Neural crest cell (in vitro differentiated cells): Measurements from ENCODE around the gene PYGM. TPM values are rescaled to one million over a fixed set of nuclear protein-coding genes. Genes with fewer than 3 reads are reported as not detected.
"Not testable (repeated sequence)": the region's sequence is repeated elsewhere in the genome, so short reads cannot be mapped to it uniquely, and the experiment has no call there.

Source experiments
- DNase-seq: peaks from one replicate; pipeline ENCODE4 v3.0.0; 2021; ENCODE audit warnings: low read depth, mixed read lengths, low spot score
- H3K27ac Mint-ChIP-seq: one replicate; pipeline ENCODE4 v1.8.0; 2021; ENCODE audit warnings: mild to moderate bottlenecking, mixed read lengths; ENCODE audit not compliant: unreplicated experiment
- H3K27me3 Mint-ChIP-seq: 2 replicates; pipeline ENCODE4 v1.8.0; 2021; ENCODE audit warnings: low read depth, mild to moderate bottlenecking, mixed read lengths
- H3K36me3 Mint-ChIP-seq: 2 replicates; pipeline ENCODE4 v1.8.0; 2021; ENCODE audit warnings: low read depth, mild to moderate bottlenecking, mixed read lengths
- H3K4me1 Mint-ChIP-seq: 2 replicates; pipeline ENCODE4 v1.8.0; 2021; ENCODE audit warnings: mixed read lengths
- H3K4me3 Mint-ChIP-seq: one replicate; pipeline ENCODE4 v1.8.0; 2021; ENCODE audit warnings: mild to moderate bottlenecking, mixed read lengths
- H3K9me3 Mint-ChIP-seq: 2 replicates; pipeline ENCODE4 v1.8.0; 2021; ENCODE audit warnings: mixed read lengths
- total RNA-seq: library from RNA; stranded (reverse); gene quantifications from 2 replicates; pipeline ENCODE4 v1.2.1, GENCODE V29; 2021
- TF ChIP-seq, protein P1 (sequence below): fragments of 200-600 bp; sonication (generic); conservative IDR thresholded peaks from 2 replicates; pipeline ENCODE4 v1.5.0; 2021; ENCODE audit warnings: antibody characterized with exemption, mild to moderate bottlenecking

PYGM gene
- total RNA-seq, 1 donor from 2014 or later: 1.2 TPM

DNA sequence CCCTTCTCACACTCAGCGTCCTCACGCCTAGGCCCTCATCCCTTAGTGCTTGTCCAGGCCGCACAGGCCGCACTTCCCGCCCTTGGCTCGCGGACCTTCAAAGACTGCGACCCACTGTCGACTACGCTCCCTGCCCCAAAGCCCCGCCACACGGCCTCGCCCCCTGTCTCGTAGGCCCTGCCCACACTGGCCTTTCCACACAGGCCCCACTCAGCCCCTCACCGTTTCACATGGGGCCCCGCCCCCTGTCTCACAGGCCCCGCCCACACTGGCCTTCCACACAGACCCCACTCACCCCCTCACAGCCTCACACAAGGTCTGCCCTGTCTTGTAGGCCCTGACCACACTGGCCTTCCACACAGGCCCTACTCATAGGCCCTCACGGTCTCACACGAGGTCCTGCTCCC, 47.8 kb downstream of the PYGM start:
- DNase-seq: no peak
- Mint-ChIP-seq H3K4me1 (peaks cover 13% of the 10 kb centered on the region), H3K27ac (no peak overlapping the region), H3K27me3 (peaks cover 80% of the 10 kb centered on the region), H3K36me3 (no peaks in the 10 kb centered on the region), H3K9me3 (no peaks in the 10 kb centered on the region), H3K4me3 (no peak overlapping the region)
- TF ChIP-seq, protein P1, sequence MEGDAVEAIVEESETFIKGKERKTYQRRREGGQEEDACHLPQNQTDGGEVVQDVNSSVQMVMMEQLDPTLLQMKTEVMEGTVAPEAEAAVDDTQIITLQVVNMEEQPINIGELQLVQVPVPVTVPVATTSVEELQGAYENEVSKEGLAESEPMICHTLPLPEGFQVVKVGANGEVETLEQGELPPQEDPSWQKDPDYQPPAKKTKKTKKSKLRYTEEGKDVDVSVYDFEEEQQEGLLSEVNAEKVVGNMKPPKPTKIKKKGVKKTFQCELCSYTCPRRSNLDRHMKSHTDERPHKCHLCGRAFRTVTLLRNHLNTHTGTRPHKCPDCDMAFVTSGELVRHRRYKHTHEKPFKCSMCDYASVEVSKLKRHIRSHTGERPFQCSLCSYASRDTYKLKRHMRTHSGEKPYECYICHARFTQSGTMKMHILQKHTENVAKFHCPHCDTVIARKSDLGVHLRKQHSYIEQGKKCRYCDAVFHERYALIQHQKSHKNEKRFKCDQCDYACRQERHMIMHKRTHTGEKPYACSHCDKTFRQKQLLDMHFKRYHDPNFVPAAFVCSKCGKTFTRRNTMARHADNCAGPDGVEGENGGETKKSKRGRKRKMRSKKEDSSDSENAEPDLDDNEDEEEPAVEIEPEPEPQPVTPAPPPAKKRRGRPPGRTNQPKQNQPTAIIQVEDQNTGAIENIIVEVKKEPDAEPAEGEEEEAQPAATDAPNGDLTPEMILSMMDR: no peak

DNA sequence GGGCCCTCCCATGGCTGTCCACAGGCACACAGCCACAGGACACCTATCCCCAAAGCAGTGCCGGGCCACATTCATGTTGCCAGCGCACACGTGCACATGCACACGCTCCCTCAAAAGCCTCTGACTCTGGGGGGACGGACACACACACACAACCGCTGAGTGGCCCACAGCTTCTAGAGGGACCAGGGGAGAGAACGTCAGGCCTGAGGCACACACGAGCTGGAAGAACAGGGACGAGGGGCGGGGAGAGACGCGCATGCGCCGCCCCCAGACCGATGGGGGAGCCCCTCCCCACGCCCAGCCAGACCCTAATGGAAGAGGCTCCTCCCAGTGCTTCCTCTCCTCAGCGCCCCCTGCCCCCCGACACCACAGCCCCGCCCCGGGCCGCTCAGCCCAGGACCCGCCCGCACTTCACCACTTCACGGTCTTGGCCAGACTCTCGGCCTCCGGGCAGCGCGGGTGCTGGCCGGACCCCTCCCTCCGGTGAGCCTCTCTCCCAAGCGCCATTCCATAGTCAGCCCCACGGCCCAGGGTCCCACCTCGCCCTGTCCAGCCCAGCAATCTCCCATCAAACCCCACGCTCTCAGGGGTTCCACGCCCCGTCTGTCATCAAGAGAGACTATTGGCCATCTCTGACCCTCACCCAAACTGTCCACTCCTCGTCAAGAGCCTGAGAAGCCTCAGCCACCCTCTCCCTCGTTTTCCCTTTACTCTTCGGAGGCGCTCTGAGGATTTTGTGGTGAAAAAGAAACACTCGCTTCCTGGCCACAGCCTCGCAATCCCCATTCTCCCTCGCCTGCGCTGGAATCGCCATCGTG, 48.4 kb downstream of the PYGM start:
- Mint-ChIP-seq H3K27ac (no peak overlapping the region), H3K27me3 (peaks cover 79% of the 10 kb centered on the region)
- DNase-seq: no peak

DNA sequence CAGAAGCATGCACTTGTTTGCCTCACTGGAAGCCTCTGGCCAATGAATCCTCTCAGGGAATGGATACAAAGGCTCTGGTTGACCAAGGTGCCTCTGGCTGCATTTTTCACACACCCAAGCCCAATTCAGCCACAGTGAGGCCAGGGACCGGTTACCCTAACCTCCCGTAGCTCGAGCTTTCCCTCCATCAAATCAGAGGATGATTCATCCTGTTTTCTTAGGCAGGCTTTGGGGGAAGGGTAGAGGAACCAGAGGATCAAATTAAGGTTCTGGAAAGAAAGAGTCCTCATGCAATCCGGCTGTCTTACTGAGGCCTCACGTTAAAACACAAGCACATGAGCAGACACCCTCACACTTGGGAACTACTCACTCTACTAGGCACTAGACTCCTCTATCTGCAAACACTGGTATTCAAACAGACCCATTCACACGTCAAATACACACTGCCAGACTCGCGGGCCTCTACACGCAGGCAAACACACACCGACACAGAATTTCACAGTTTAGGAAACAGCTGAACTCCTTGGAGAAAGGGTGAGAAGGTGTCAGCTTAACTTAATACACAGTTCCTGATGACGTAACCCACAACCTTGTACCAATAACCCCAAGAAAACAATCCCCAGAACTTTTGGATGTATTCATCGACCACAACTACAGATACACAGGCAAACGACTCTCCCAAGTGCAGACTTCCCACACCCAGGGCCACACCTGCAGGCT, 49.2 kb downstream of the PYGM start:
- Mint-ChIP-seq H3K36me3 (no peaks in the 10 kb centered on the region), H3K4me3 (no peak overlapping the region), H3K27me3 (peaks cover 76% of the 10 kb centered on the region), H3K9me3 (no peaks in the 10 kb centered on the region), H3K4me1 (peaks cover 10% of the 10 kb centered on the region), H3K27ac (no peak overlapping the region)
- DNase-seq: no peak
- TF ChIP-seq, protein P1: no peak

More for the DNA sequence above, 48.4 kb downstream of the PYGM start:
- TF ChIP-seq, protein P1: no peak
- Mint-ChIP-seq H3K4me3 (no peak overlapping the region), H3K9me3 (no peaks in the 10 kb centered on the region), H3K36me3 (no peaks in the 10 kb centered on the region), H3K4me1 (peaks cover 11% of the 10 kb centered on the region)

DNA sequence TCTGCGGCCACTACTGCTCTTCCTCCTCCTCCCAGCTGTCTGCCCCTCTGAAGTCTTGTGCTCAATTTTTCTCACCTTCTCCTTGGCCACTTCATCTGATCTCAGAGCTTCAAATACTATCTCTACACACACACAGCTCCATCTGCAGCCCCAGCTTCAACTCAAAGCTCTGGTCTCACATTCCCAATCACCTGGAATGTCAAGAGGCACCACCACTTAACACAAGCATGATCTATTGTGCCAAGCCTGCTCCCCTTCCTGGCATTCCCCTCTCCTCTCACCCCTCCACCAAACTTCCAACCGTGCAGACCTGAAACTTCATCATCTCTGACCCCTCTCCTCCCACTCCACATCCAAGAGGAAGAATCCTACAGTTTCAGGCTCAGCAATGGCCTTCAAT, 54.3 kb downstream of the PYGM start:
- Mint-ChIP-seq H3K36me3 (no peaks in the 10 kb centered on the region), H3K9me3 (no peaks in the 10 kb centered on the region), H3K27me3 (peaks cover 68% of the 10 kb centered on the region), H3K4me1 (peaks cover 5% of the 10 kb centered on the region), H3K4me3 (no peak overlapping the region), H3K27ac (no peak overlapping the region)
- TF ChIP-seq, protein P1: no peak
- no peak for DNase-seq

DNA sequence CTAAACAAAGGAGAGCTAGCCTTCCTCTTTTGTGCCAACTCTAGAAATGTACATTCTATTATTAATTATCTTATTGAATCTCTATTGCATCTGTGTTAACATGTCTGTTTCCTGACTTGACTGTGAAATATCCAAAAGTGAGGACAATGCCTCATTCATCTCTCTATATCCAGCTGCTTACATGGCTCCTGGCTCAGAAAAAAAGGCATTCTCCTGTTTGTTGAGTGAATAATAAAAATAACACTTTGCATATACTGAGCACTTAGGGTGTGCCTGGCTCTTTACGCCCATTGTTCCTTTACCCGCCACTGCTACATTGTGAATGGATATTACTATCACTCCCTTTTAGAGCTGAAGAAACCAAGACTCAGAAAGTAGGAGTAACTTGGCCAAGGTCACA, 56.7 kb downstream of the PYGM start:
- no peak overlapping the region for H3K4me3 Mint-ChIP-seq
- H3K9me3 Mint-ChIP-seq: no peaks in the 10 kb centered on the region
- no peak for DNase-seq
- no peaks in the 10 kb centered on the region for H3K36me3 Mint-ChIP-seq
- H3K27me3 Mint-ChIP-seq: peaks cover 54% of the 10 kb centered on the region
- TF ChIP-seq, protein P1: no peak
- peaks cover under 1% of the 10 kb centered on the region for H3K4me1 Mint-ChIP-seq
- H3K27ac Mint-ChIP-seq: no peak overlapping the region

DNA sequence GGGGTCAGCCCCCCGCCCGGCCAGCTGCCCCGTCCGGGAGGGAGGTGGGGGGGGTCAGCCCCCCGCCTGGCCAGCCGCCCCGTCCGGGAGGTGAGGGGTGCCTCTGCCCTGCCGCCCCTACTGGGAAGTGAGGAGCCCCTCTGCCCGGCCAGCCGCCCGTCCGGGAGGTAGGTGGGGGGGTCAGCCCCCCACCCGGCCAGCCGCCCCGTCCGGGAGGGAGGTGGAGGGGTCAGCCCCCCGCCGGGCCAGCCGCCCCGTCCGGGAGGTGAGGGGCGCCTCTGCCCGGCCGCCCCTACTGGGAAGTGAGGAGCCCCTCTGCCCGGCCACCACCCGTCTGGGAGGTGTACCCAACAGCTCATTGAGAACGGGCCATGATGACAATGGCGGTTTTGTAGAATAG, 57.8 kb downstream of the PYGM start:
- H3K4me3 Mint-ChIP-seq, H3K4me1 Mint-ChIP-seq, H3K36me3 Mint-ChIP-seq, H3K27ac Mint-ChIP-seq, DNase-seq, H3K9me3 Mint-ChIP-seq: not testable (repeated sequence)
- H3K27me3 Mint-ChIP-seq: peaks cover 48% of the 10 kb centered on the region
